Measurements from ENCODE around the gene CREBRF. TPM values are rescaled to one million over a fixed set of nuclear protein-coding genes. Genes with fewer than 3 reads are reported as not detected.
A peak's percentile ranks its signal among the peaks of the same experiment; 100 is the strongest.

Gene CREBRF
- polyA plus RNA-seq, 2 of the 4 experiments (the other 2 are of a cell fraction): 1.8 to 7.2 TPM

- Histone ChIP-seq H3K9me3 (no peaks in the 10 kb centered on the region), H3K4me3 (no peak overlapping the region), H3K27ac (no peak overlapping the region), H3K4me2 (no peak overlapping the region), H3K4me1 (no peaks in the 10 kb centered on the region)
- FAIRE-seq: no peak
- TF ChIP-seq MAX (IDR thresholded peaks at IDR 0.05) (no peak), GATA3 (IDR thresholded peaks at IDR 0.05; ENCODE audit: borderline replicate concordance) (no peak), POLR2A (IDR thresholded peaks at IDR 0.05; ENCODE audit: low read length) (no peak), ZNF302 (CRISPR knock-in tag; IDR thresholded peaks at IDR 0.05) (no peak), FOXS1 (CRISPR knock-in tag; IDR thresholded peaks at IDR 0.05) (no peak), RCOR1 (IDR thresholded peaks at IDR 0.05; ENCODE audit: low read depth, low read length) (no peak), BHLHE40 (IDR thresholded peaks at IDR 0.05; ENCODE audit: low read depth, low read length) (no peak), RFX5 (IDR thresholded peaks at IDR 0.05) (no peak), CBX2 (IDR thresholded peaks at IDR 0.05; ENCODE audit: borderline replicate concordance, low read depth) (no peak), MAFK (IDR thresholded peaks at IDR 0.05; ENCODE audit: partially characterized antibody) (no peak), BCL3 (IDR thresholded peaks at IDR 0.05) (no peak), EP300 (IDR thresholded peaks at IDR 0.05) (no peak), HES2 (IDR thresholded peaks at IDR 0.05) (no peak), KDM5A (IDR thresholded peaks at IDR 0.05) (no peak), TFCP2L1 (CRISPR knock-in tag; IDR thresholded peaks at IDR 0.05) (no peak), JUNB (IDR thresholded peaks at IDR 0.05) (no peak), REST (IDR thresholded peaks at IDR 0.05) (no peak), CHD4 (IDR thresholded peaks at IDR 0.05; ENCODE audit: borderline replicate concordance) (no peak)
- no peak for ATAC-seq
- WGBS (ENCODE audit: missing lambda C conversion rate): 100% methylated on average over 2 of the region's 2 CpGs
- ChIA-PET CTCF (interaction anchor here (1.5 to 1.9 kb wide), 2 partner anchors 17 to 441 kb away, joined by 3 to 5 read pairs; no protein-coding TSS in a partner anchor), POLR2A (no interaction called here)
- DNase-seq (ENCODE audit: low read depth in 1 of 2, low spot score in 1 of 2): no peak
Measured at GRCh38 chr5:173148354-173148753, 92.2 kb downstream of the CREBRF start.

GRCh38 chr5:173152547-173152946 lies 96.4 kb downstream of the CREBRF start:
- no peak overlapping the region for H3K4me2 ChIP-seq
- TF ChIP-seq MAZ (IDR thresholded peaks at IDR 0.05; ENCODE audit: borderline replicate concordance, low read depth, low read length) (no peak), MAFK (IDR thresholded peaks at IDR 0.05; ENCODE audit: partially characterized antibody) (peak; percentile 73)
- H3K27ac ChIP-seq: no peak overlapping the region
- DNase-seq (ENCODE audit: low read depth in 1 of 2, low spot score in 1 of 2) (no peak), ATAC-seq (no peak), FAIRE-seq (no peak)
- H3K4me3 ChIP-seq: no peak overlapping the region
- CTCF ChIA-PET: interaction anchor here (0.6 to 2.3 kb wide), 4 partner anchors 10 to 72 kb away, joined by 3 to 7 read pairs (median 6); no protein-coding TSS in a partner anchor
- POLR2A ChIA-PET: no interaction called here
- H3K9me3 ChIP-seq: no peaks in the 10 kb centered on the region
- no peaks in the 10 kb centered on the region for H3K4me1 ChIP-seq
- WGBS (ENCODE audit: missing lambda C conversion rate): 94% methylated on average over 5 of the region's 5 CpGs

- 91% methylated on average over 7 of the region's 7 CpGs for WGBS (ENCODE audit: missing lambda C conversion rate)
- no peaks in the 10 kb centered on the region for H3K9me3 ChIP-seq
- ChIA-PET CTCF (interaction anchor here (1.3 to 2.8 kb wide), 3 partner anchors 10 to 175 kb away, joined by 4 to 15 read pairs (median 7); partner anchors contain the start of gene BNIP1), POLR2A (no interaction called here)
- no peaks in the 10 kb centered on the region for H3K4me1 ChIP-seq
- H3K27ac ChIP-seq: no peak overlapping the region
- no peak for FAIRE-seq
- H3K4me3 ChIP-seq: no peak overlapping the region
- no peak for ATAC-seq
- no peak overlapping the region for H3K4me2 ChIP-seq
- no peak for DNase-seq (ENCODE audit: low read depth in 1 of 2, low spot score in 1 of 2)
- no peak for TF ChIP-seq SMC3 (IDR thresholded peaks at IDR 0.05)
- no peak for TF ChIP-seq POLR2AphosphoS2 (conservative IDR thresholded peaks at IDR 0.05; ENCODE audit: low read length)
- no peak for TF ChIP-seq TP53 (CRISPR knock-in tag; IDR thresholded peaks at IDR 0.05)
- no peak for TF ChIP-seq MAZ (IDR thresholded peaks at IDR 0.05; ENCODE audit: borderline replicate concordance, low read depth, low read length)
- no peak for TF ChIP-seq HOXB13 (CRISPR knock-in tag; IDR thresholded peaks at IDR 0.05; ENCODE audit: low read depth)
- TF ChIP-seq PHF8 (IDR thresholded peaks at IDR 0.05; ENCODE audit: borderline replicate concordance, low read depth): no peak
- no peak for TF ChIP-seq HDAC2 (IDR thresholded peaks at IDR 0.05)
- TF ChIP-seq BHLHE40 (IDR thresholded peaks at IDR 0.05; ENCODE audit: low read depth, low read length): no peak
- no peak for TF ChIP-seq RNF2 (IDR thresholded peaks at IDR 0.05; ENCODE audit: borderline replicate concordance, low read depth)
- no peak for TF ChIP-seq FOSB (CRISPR knock-in tag; IDR thresholded peaks at IDR 0.05)
- TF ChIP-seq HMGXB4 (CRISPR knock-in tag; IDR thresholded peaks at IDR 0.05; ENCODE audit: borderline replicate concordance): no peak
- TF ChIP-seq HES2 (IDR thresholded peaks at IDR 0.05): no peak
- TF ChIP-seq KDM1A (IDR thresholded peaks at IDR 0.05; ENCODE audit: low read depth): no peak
Measured at GRCh38 chr5:173153842-173154241, 97.7 kb downstream of the CREBRF start.
